Hepatocyte (in vitro differentiated cells): ENCODE data around the gene COBL. TPM values are rescaled to one million over a fixed set of nuclear protein-coding genes. Genes with fewer than 3 reads are reported as not detected.

ENCODE experiments used
- DNase-seq: peaks from one replicate; pipeline ENCODE4 v3.0.0-alpha.2; 2016; ENCODE audit warnings: low spot score
- H2AFZ ChIP-seq: fragments of 200-600 bp; sonication (generic); 2 replicates; pipeline ENCODE4 v1.6.0; 2016; ENCODE audit warnings: antibody characterized with exemption, mild to moderate bottlenecking
- H3K27ac ChIP-seq: fragments of 200-600 bp; sonication (generic); 2 replicates; pipeline ENCODE4 v1.5.1; 2016; ENCODE audit warnings: mild to moderate bottlenecking
- H3K27me3 ChIP-seq: fragments of 200-600 bp; sonication (generic); 2 replicates; pipeline ENCODE4 v1.6.1; 2016
- H3K36me3 ChIP-seq: fragments of 200-600 bp; sonication (generic); replicated peaks from 2 replicates; pipeline ENCODE4 v1.5.1; 2016; ENCODE audit warnings: low read depth; ENCODE audit not compliant: insufficient read depth
- H3K4me1 ChIP-seq: fragments of 200-600 bp; sonication (generic); 2 replicates; pipeline ENCODE4 v1.5.1; 2016; ENCODE audit warnings: mild to moderate bottlenecking, moderate library complexity; ENCODE audit not compliant: insufficient read depth
- H3K4me2 ChIP-seq: fragments of 200-600 bp; sonication (generic); 2 replicates; pipeline ENCODE4 v1.6.0; 2016
- H3K4me3 ChIP-seq: fragments of 200-600 bp; sonication (generic); 2 replicates; pipeline ENCODE4 v1.5.1; 2016; ENCODE audit warnings: mild to moderate bottlenecking
- H3K79me2 ChIP-seq: fragments of 200-600 bp; sonication (generic); 2 replicates; pipeline ENCODE4 v1.6.0; 2017; ENCODE audit warnings: mild to moderate bottlenecking
- H3K9me2 ChIP-seq: fragments of 200-600 bp; sonication (generic); replicated peaks from 2 replicates; pipeline ENCODE4 v1.6.0; 2017; ENCODE audit warnings: mild to moderate bottlenecking; ENCODE audit not compliant: insufficient read depth
- H3K9me3 ChIP-seq: fragments of 200-600 bp; sonication (generic); 2 replicates; pipeline ENCODE4 v1.5.1; 2016; ENCODE audit warnings: low read depth, mild to moderate bottlenecking
- H4K20me1 ChIP-seq: fragments of 200-600 bp; sonication (generic); 2 replicates; pipeline ENCODE4 v1.6.0; 2016; ENCODE audit warnings: mild to moderate bottlenecking; ENCODE audit not compliant: insufficient read depth, poor library complexity, severe bottlenecking
- EZH2 ChIP-seq: fragments of 200-600 bp; sonication (generic); IDR thresholded peaks from 2 replicates; pipeline ENCODE4 v1.6.1; 2016; ENCODE audit warnings: antibody characterized with exemption, mild to moderate bottlenecking, borderline replicate concordance
- EZH2phosphoT487 ChIP-seq: fragments of 200-600 bp; sonication (generic); IDR thresholded peaks from one replicate; pipeline ENCODE4 v1.6.1; 2018; ENCODE audit warnings: antibody characterized with exemption, mild to moderate bottlenecking, low read depth, moderate library complexity; ENCODE audit not compliant: unreplicated experiment, severe bottlenecking
- WGBS: methylation state at CpG from one replicate; pipeline ENCODE4 v1.1.6; 2016; ENCODE audit warnings: low lambda C conversion rate; ENCODE audit errors: missing lambda C conversion rate; 5-methylcytosine and 5-hydroxymethylcytosine counted together
- polyA plus RNA-seq: library from polyadenylated mRNA; unstranded; fragments of >200 nt; fragmentation: Nextera tagmentation; extraction: Ambion mirVana; gene quantifications from 2 replicates; pipeline ENCODE4 v1.2.1, GENCODE V29; 2016
- total RNA-seq: library from RNA; depleted of rRNA; stranded (reverse); fragments of >200 nt; gene quantifications from 2 replicates; pipeline ENCODE4 v1.2.3, GENCODE V29; 2014
- TF ChIP-seq, protein P1 (sequence below): fragments of 200-600 bp; sonication (generic); IDR thresholded peaks from 2 replicates; pipeline ENCODE4 v1.5.1; 2016; ENCODE audit warnings: antibody characterized with exemption, mild to moderate bottlenecking; ENCODE audit not compliant: poor library complexity

Gene COBL
- total and polyA plus RNA-seq, 2 experiments from 2014 or later, result 7.8 to 20.5 TPM

DNA sequence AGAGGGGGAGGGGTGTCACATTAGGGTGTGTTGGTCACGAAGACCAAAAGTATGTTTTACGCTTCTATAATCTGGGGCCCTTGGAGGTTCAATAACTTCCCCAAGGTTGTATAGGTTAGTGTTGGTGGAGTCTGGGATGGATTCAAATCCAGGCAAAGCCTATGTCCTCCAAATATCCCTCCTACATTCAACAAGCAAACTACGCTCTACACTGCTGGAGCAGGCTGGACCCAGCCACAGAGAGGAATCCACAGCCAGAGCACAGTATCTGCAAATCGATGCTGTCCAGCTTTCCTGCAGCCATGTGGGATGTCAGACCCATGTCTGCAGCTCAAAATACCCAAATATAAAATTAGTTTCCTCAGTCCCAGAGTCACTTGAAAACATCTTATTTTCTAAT is 198.0 kb downstream of the COBL start:
- Histone ChIP-seq H3K9me2 (no peaks in the 10 kb centered on the region), H3K4me2 (no peak overlapping the region), H3K4me1 (no peaks in the 10 kb centered on the region), H2AFZ (no peak overlapping the region), H3K4me3 (no peak overlapping the region), H3K79me2 (no peaks in the 10 kb centered on the region), H4K20me1 (no peaks in the 10 kb centered on the region), H3K27me3 (no peaks in the 10 kb centered on the region), H3K9me3 (no peaks in the 10 kb centered on the region), H3K27ac (no peak overlapping the region), H3K36me3 (no peaks in the 10 kb centered on the region)
- DNase-seq, result no peak
- 93% methylated on average over 4 of the region's 4 CpGs for WGBS
- TF ChIP-seq EZH2phosphoT487, result no peak
- TF ChIP-seq EZH2, result no peak
- TF ChIP-seq, protein P1, sequence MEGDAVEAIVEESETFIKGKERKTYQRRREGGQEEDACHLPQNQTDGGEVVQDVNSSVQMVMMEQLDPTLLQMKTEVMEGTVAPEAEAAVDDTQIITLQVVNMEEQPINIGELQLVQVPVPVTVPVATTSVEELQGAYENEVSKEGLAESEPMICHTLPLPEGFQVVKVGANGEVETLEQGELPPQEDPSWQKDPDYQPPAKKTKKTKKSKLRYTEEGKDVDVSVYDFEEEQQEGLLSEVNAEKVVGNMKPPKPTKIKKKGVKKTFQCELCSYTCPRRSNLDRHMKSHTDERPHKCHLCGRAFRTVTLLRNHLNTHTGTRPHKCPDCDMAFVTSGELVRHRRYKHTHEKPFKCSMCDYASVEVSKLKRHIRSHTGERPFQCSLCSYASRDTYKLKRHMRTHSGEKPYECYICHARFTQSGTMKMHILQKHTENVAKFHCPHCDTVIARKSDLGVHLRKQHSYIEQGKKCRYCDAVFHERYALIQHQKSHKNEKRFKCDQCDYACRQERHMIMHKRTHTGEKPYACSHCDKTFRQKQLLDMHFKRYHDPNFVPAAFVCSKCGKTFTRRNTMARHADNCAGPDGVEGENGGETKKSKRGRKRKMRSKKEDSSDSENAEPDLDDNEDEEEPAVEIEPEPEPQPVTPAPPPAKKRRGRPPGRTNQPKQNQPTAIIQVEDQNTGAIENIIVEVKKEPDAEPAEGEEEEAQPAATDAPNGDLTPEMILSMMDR, result no peak

DNA sequence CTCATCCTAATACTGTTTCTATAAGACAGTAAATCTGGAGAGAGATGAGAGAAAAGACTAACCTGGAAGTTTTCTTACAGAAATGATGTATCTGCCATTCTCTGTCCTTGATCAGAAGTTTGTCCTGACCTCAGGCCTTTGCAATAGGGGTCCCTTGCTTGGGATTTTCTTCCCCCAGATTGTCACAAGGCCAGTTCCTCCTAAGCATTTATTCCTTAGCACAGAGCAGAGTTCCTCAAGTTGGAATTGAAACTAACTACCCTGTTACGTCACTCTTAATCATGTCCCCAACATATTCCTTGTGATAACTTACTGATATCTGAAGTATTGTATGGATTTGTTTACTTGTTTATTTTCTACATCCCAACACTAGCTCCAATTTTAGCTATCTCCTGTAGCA is 202.1 kb downstream of the COBL start:
- WGBS, result 87% methylated on average over 1 of the region's 1 CpG

DNA sequence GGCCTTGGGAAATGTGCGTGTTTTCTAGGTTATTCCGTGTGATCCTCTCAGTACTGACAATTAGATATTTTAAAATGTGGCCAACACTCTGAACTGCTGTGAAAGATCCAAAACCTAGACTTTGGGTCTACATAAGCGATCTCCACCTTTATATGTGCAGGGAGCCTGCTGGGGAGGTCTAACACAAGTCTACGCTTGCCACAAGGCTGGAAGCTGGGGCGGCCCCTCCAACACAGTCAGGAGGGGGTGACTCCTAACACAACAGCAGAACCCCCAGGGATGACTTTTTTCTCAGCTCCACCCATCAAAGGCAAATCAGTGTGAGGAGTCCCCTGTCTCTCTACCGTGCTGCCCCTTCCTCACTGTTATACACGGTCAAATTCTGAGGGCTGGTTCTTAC is 202.6 kb downstream of the COBL start:
- DNase-seq, result no peak
- H2AFZ ChIP-seq, result no peak overlapping the region
- no peak overlapping the region for H3K27ac ChIP-seq
- H3K36me3 ChIP-seq, result no peaks in the 10 kb centered on the region
- H3K27me3 ChIP-seq, result no peaks in the 10 kb centered on the region
- no peaks in the 10 kb centered on the region for H3K9me2 ChIP-seq
- no peaks in the 10 kb centered on the region for H4K20me1 ChIP-seq
- TF ChIP-seq EZH2phosphoT487 (no peak), EZH2 (no peak)
- TF ChIP-seq, protein P1, result no peak
- no peaks in the 10 kb centered on the region for H3K79me2 ChIP-seq
- H3K4me1 ChIP-seq, result no peaks in the 10 kb centered on the region
- 92% methylated on average over 7 of the region's 7 CpGs for WGBS
- no peak overlapping the region for H3K4me2 ChIP-seq
- H3K4me3 ChIP-seq, result no peak overlapping the region
- no peaks in the 10 kb centered on the region for H3K9me3 ChIP-seq

More for the DNA sequence above, 202.1 kb downstream of the COBL start:
- no peak overlapping the region for H2AFZ ChIP-seq
- H3K9me3 ChIP-seq, result no peaks in the 10 kb centered on the region
- no peak for DNase-seq
- H3K4me1 ChIP-seq, result no peaks in the 10 kb centered on the region
- H3K4me3 ChIP-seq, result no peak overlapping the region
- H3K36me3 ChIP-seq, result no peaks in the 10 kb centered on the region
- TF ChIP-seq, protein P1, result no peak
- TF ChIP-seq EZH2 (no peak), EZH2phosphoT487 (no peak)
- H3K9me2 ChIP-seq, result no peaks in the 10 kb centered on the region
- no peak overlapping the region for H3K27ac ChIP-seq
- H3K27me3 ChIP-seq, result no peaks in the 10 kb centered on the region
- no peak overlapping the region for H3K4me2 ChIP-seq
- H3K79me2 ChIP-seq, result no peaks in the 10 kb centered on the region
- no peaks in the 10 kb centered on the region for H4K20me1 ChIP-seq

DNA sequence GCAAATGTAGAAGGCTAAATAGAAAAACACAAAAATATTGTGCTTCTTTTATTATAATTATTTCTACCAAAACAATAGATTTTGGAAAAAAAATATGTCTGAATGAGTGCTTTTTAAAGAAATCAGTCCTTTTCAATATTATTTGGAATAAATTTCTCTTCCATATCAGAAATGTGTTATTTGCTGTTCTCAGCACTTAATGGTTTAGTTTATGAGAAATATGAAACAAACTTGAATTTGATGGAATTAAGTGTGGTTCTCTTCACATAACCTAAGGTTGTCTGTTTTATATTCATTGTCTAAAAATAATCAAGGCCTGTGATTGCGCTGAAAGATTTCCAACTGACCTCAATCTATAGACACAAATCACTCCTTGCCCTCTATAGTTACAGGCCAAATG is 203.0 kb downstream of the COBL start:
- WGBS, result 96% methylated on average over 1 of the region's 1 CpG
- H3K4me3 ChIP-seq, result no peak overlapping the region
- no peaks in the 10 kb centered on the region for H3K27me3 ChIP-seq
- H3K4me2 ChIP-seq, result no peak overlapping the region
- no peaks in the 10 kb centered on the region for H3K9me2 ChIP-seq
- no peaks in the 10 kb centered on the region for H4K20me1 ChIP-seq
- no peak overlapping the region for H3K27ac ChIP-seq
- H3K79me2 ChIP-seq, result no peaks in the 10 kb centered on the region
- no peaks in the 10 kb centered on the region for H3K36me3 ChIP-seq
- no peak overlapping the region for H2AFZ ChIP-seq
- DNase-seq, result no peak
- H3K4me1 ChIP-seq, result no peaks in the 10 kb centered on the region
- TF ChIP-seq, protein P1, result no peak
- TF ChIP-seq EZH2phosphoT487, result no peak
- TF ChIP-seq EZH2, result no peak
- H3K9me3 ChIP-seq, result no peaks in the 10 kb centered on the region
